ENCODE measurements around the gene SYTL3. TPM values are rescaled to one million over a fixed set of nuclear protein-coding genes. Genes with fewer than 3 reads are reported as not detected.

Gene SYTL3
- total RNA-seq, 1 experiment from 2014 or later: 0.09 TPM

GRCh38 chr6:158735009-158735408, 85.2 kb downstream of the SYTL3 start:
- H2AK5ac ChIP-seq (ENCODE audit: insufficient read length, low read length): no peak overlapping the region
- H3K4me1 ChIP-seq (ENCODE audit: insufficient read depth, low read length): no peaks in the 10 kb centered on the region
- no peak overlapping the region for H3K4me3 Mint-ChIP-seq

More at GRCh38 chr6:158735009-158735408, 85.2 kb downstream of the SYTL3 start:
- no peak overlapping the region for H3K27ac ChIP-seq (ENCODE audit: insufficient read length, low read depth, low read length)
- H3K56ac ChIP-seq (ENCODE audit: insufficient read length, low read depth, low read length): no peak overlapping the region
- H3K4me1 Mint-ChIP-seq: 0 out of 4 replicates have a peak, but pooled peaks cover 2% of the 10 kb centered on the region in 2 experiments
- H3T11ph ChIP-seq (ENCODE audit: low read length): no peak overlapping the region
- H3K79me1 ChIP-seq (ENCODE audit: insufficient read depth, low read depth, low read length, poor library complexity, severe bottlenecking): no peaks in the 10 kb centered on the region
- H3K23ac ChIP-seq (ENCODE audit: insufficient read length, low read depth, low read length): no peak overlapping the region
- no peak for DNase-seq
- H2BK12ac ChIP-seq (ENCODE audit: insufficient read length, low read depth, low read length): no peak overlapping the region
- H3K27ac Mint-ChIP-seq: no peak overlapping the region
- H3K9me3 ChIP-seq (ENCODE audit: control insufficient read depth, low read depth, low read length): no peaks in the 10 kb centered on the region
- no peak overlapping the region for H2AFZ ChIP-seq (ENCODE audit: low read length)
- H2BK5ac ChIP-seq (ENCODE audit: insufficient read length, low read length): no peak overlapping the region
- no peak overlapping the region for H4K91ac ChIP-seq (ENCODE audit: insufficient read length, low read depth, low read length)
- no peak overlapping the region for H2BK20ac ChIP-seq (ENCODE audit: low read depth, low read length, poor library complexity, severe bottlenecking)
- no CpG with 5 or more reads among the region's 3 CpGs for WGBS (ENCODE audit: extremely low coverage, insufficient read length, low lambda C conversion rate)
- H3K79me2 ChIP-seq (ENCODE audit: insufficient read depth, low read length): no peaks in the 10 kb centered on the region
- no peaks in the 10 kb centered on the region for H4K20me1 ChIP-seq (ENCODE audit: control insufficient read depth, insufficient read depth, insufficient read length)
- H2BK15ac ChIP-seq (ENCODE audit: low read depth, low read length): no peak overlapping the region
- H3K14ac ChIP-seq (ENCODE audit: insufficient read depth, low read length): no peak overlapping the region
- H3K9me3 Mint-ChIP-seq: peaks cover 13 to 15% of the 10 kb centered on the region in 2 experiments; a peak in 4 of 5 replicates
- no peak overlapping the region for H2BK120ac ChIP-seq (ENCODE audit: low read depth, low read length, poor library complexity, severe bottlenecking)
- no peak overlapping the region for H4K8ac ChIP-seq (replicated peaks; ENCODE audit: insufficient read length, low read depth, low read length)
- no peaks in the 10 kb centered on the region for H3K23me2 ChIP-seq (ENCODE audit: insufficient read length, low read depth, low read length, poor library complexity, severe bottlenecking)
- H3K27me3 ChIP-seq (ENCODE audit: insufficient read depth, low read length): no peaks in the 10 kb centered on the region
- peaks cover 5% of the 10 kb centered on the region for H3K27me3 Mint-ChIP-seq (ENCODE audit: low read depth)
- TF ChIP-seq, protein P1, sequence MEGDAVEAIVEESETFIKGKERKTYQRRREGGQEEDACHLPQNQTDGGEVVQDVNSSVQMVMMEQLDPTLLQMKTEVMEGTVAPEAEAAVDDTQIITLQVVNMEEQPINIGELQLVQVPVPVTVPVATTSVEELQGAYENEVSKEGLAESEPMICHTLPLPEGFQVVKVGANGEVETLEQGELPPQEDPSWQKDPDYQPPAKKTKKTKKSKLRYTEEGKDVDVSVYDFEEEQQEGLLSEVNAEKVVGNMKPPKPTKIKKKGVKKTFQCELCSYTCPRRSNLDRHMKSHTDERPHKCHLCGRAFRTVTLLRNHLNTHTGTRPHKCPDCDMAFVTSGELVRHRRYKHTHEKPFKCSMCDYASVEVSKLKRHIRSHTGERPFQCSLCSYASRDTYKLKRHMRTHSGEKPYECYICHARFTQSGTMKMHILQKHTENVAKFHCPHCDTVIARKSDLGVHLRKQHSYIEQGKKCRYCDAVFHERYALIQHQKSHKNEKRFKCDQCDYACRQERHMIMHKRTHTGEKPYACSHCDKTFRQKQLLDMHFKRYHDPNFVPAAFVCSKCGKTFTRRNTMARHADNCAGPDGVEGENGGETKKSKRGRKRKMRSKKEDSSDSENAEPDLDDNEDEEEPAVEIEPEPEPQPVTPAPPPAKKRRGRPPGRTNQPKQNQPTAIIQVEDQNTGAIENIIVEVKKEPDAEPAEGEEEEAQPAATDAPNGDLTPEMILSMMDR (conservative IDR thresholded peaks at IDR 0.05): no peak
- no peak overlapping the region for H3K18ac ChIP-seq (ENCODE audit: insufficient read length, low read depth, low read length)
- no peak overlapping the region for H3K4me2 ChIP-seq (ENCODE audit: insufficient read depth, insufficient read length, low read length)
- no peak overlapping the region for H3K4ac ChIP-seq (ENCODE audit: low read depth, low read length)
- peaks cover 5 to 19% (median 5%) of the 10 kb centered on the region in 3 experiments; a peak in 6 of 7 replicates for H3K36me3 Mint-ChIP-seq (ENCODE audit: insufficient read depth in 1 of 3, low read depth in 3 of 3)
- no peak overlapping the region for H3K9ac ChIP-seq (ENCODE audit: extremely low read depth, insufficient read length, low read length)
- H4K5ac ChIP-seq (ENCODE audit: insufficient read length, low read depth, low read length): no peak overlapping the region

All from H9 (cell line).